Stomach (tissue), 9 donors: ENCODE results near the gene CCL18. TPM values are rescaled to one million over a fixed set of nuclear protein-coding genes. Genes with fewer than 3 reads are reported as not detected.

Experiments used
- DNase-seq, 2 donors: peaks; one replicate each; pipeline versions ENCODE4 v3.0.0 to v3.0.0-alpha.2; 2013 to 2019
- H3K27ac ChIP-seq, 5 donors: fragments of 200-600 bp in 4 of 5; sonication (generic) in 4 of 5; one replicate each; pipeline ENCODE4 v1.5.1; 2013 to 2019; ENCODE audit warnings: mild to moderate bottlenecking in 1 of 5, moderate library complexity in 1 of 5
- H3K27me3 ChIP-seq, 3 donors: fragments of 200-600 bp; sonication (generic); one replicate each; pipeline ENCODE4 v1.5.1; 2017 to 2019; ENCODE audit warnings: mixed run types in 1 of 3
- H3K36me3 ChIP-seq, 4 donors: fragments of 200-600 bp; sonication (generic); 1 replicate in 3 of 4; 2 replicates in 1 of 4; pipeline ENCODE4 v1.5.1; 2016 to 2019
- H3K4me1 ChIP-seq, 4 donors: fragments of 200-600 bp; sonication (generic); one replicate each; pipeline ENCODE4 v1.5.1; 2016 to 2019
- H3K4me3 ChIP-seq, 4 donors: fragments of 200-600 bp; sonication (generic) in 3 of 4; one replicate each; pipeline ENCODE4 v1.5.1; 2016 to 2019; ENCODE audit warnings: mild to moderate bottlenecking in 1 of 4
- H3K9me3 ChIP-seq, 4 donors: fragments of 200-600 bp; sonication (generic); one replicate each; pipeline ENCODE4 v1.5.1; 2016 to 2019
- CTCF ChIP-seq, 7 experiments: fragments of 450-650 bp in 4 of 7; fragments of 200-600 bp in 3 of 7; sonication (generic) in 3 of 7; IDR thresholded peaks; one replicate each; pipeline ENCODE4 v1.5.1; 2016 to 2019; ENCODE audit warnings: antibody characterized with exemption in 7 of 7, control low read depth in 2 of 7, mild to moderate bottlenecking in 1 of 7
- EP300 ChIP-seq: sonication (generic); formaldehyde crosslinking; IDR thresholded peaks from one replicate; pipeline ENCODE4 v1.6.1; 2017; ENCODE audit warnings: antibody characterized with exemption
- POLR2A ChIP-seq, 4 donors: fragments of 450-650 bp; IDR thresholded peaks; one replicate each; pipeline ENCODE4 v1.6.1; 2016; ENCODE audit warnings: antibody characterized with exemption in 4 of 4, control low read depth in 2 of 4, mild to moderate bottlenecking in 1 of 4, moderate library complexity in 1 of 4
- POLR2AphosphoS5 ChIP-seq, 3 donors: sonication (generic); formaldehyde crosslinking; IDR thresholded peaks; one replicate each; pipeline ENCODE4 v1.6.1; 2016; ENCODE audit warnings: antibody characterized with exemption in 3 of 3
- WGBS, 5 donors: extraction: QIAGEN DNeasy Blood & Tissue Kit in 3 of 5; methylation state at CpG; one replicate each; pipeline versions ENCODE4 v1.1.5 to v1.1.7; 2013 to 2018; 5-methylcytosine and 5-hydroxymethylcytosine counted together
- intact Hi-C: fragments of 100-400 bp; cut with DNase I; formaldehyde crosslinking; loops from one replicate; pipeline ENCODE4 v1.15.1; 2023; ENCODE audit warnings: low total_unique reads
- polyA plus RNA-seq, 3 donors: library from polyadenylated mRNA; stranded (reverse); fragments of 200-250 nt; gene quantifications; one replicate each; pipeline ENCODE4 v1.2.3, GENCODE V29; 2013
- total RNA-seq, 5 donors: library from RNA; depleted of rRNA; stranded (reverse); fragments of >200 nt; gene quantifications; one replicate each; pipeline versions ENCODE4 v1.1.0 to v1.2.3, GENCODE V29; 2014 to 2016
- donor health status: healthy with polysubstance abuse.
- donor health status: Bipolar disorder and iron deficiency.
- donor health status: healthy.

CCL18 gene
- total and polyA plus RNA-seq, 8 donors, result 0.87 to 12.2 (median 2.5) TPM; not detected in 4

DNA sequence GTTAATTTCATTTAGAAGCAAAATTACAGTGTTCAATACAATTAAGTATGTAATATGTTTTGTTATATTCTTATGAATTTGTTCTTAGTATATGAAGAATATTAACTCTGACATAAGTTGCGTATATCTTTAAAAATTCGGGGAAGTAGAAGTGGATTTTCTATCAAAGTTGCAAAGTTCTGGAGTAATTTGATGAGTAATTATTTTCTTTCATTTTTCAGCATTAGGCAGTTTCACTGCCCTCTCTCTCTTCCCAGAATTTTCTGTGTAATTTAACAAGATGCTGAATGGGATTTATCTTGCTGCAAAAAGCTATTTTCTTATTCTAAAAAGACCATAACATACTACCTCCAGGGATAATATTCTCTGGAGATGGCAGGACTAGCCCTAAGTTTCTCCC, 8.9 kb upstream of the CCL18 start:
- 85 to 95% (median 91%) methylated on average over 2 of the region's 2 CpGs for WGBS, 5 donors
- intact Hi-C loops, result no loop called here
- Histone ChIP-seq H3K36me3 (no peaks in the 10 kb centered on the region), H3K4me1 (no peaks in the 10 kb centered on the region), H3K27me3 (no peaks in the 10 kb centered on the region), H3K27ac (no peak overlapping the region), H3K4me3 (no peak overlapping the region), H3K9me3 (peaks cover 0 to 22% (median 7%) of the 10 kb centered on the region in 4 donors)
- no peak for TF ChIP-seq POLR2A (IDR thresholded peaks at IDR 0.05)
- TF ChIP-seq POLR2AphosphoS5 (IDR thresholded peaks at IDR 0.05), result no peak
- TF ChIP-seq EP300, result no peak
- TF ChIP-seq CTCF (IDR thresholded peaks at IDR 0.05), result no peak
- DNase-seq, result no peak

DNA sequence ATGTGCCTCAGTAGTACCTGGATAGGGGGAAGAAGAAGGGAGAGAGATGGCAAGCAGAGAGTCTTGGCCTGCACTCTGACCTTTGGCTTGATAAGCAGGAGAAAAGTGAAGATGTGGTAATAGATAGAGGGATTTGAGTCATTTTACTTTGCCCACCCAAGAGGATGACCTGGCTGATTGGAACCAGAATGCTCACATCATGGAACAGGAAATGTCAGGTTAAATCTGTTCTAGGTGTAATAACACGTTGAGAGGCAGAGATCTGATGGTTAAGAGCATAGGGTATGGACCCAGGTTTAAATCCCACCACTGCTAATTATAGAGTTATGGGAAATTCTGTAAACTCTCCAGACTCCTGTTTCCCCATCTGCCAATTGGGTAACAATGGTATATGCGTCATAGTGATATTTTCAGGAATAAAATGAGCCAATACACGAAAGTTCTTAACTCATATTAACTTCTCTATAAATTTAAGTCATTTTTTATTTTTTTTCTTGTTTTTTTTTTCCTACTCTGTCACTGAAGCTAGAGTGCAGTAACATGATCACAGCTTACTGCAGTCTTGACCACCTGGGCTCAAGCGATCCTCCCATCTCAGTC, 8.1 kb upstream of the CCL18 start:
- no peak for DNase-seq
- H3K36me3 ChIP-seq, result no peaks in the 10 kb centered on the region
- H3K27me3 ChIP-seq, result no peaks in the 10 kb centered on the region
- TF ChIP-seq POLR2AphosphoS5 (IDR thresholded peaks at IDR 0.05) (no peak), POLR2A (IDR thresholded peaks at IDR 0.05) (no peak), CTCF (IDR thresholded peaks at IDR 0.05) (no peak), EP300 (no peak)
- H3K4me3 ChIP-seq, result no peak overlapping the region
- peaks cover 0 to 14% (median 4%) of the 10 kb centered on the region in 4 donors for H3K9me3 ChIP-seq
- WGBS, 5 donors, result 81 to 89% (median 82%) methylated on average over 4 of the region's 4 CpGs
- H3K27ac ChIP-seq, result no peak overlapping the region
- intact Hi-C loops, result no loop called here
- H3K4me1 ChIP-seq, result no peaks in the 10 kb centered on the region

DNA sequence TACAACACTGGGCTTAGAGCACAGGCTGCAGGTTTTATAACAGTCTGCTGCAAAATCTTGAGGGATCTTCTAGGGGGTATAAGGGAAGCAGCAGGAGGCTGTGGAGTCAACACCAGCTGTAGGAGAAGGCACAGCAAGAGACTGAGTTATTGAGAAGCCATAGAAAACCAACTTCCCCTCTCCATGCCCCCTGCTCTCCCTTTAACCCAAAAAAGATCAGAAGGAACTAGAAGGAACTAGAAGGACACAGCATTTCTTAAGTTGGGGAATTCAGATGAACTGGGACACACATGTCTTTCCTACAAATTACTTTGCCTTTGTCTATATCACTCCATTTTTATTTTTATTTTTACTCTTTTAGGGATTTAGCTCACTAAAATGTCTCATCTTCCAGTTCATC, 6.2 kb upstream of the CCL18 start:
- intact Hi-C loops, result no loop called here
- Histone ChIP-seq H3K9me3 (no peaks in the 10 kb centered on the region), H3K36me3 (no peaks in the 10 kb centered on the region), H3K27ac (no peak overlapping the region), H3K27me3 (no peaks in the 10 kb centered on the region), H3K4me3 (no peak overlapping the region), H3K4me1 (no peaks in the 10 kb centered on the region)
- no peak for TF ChIP-seq POLR2A (IDR thresholded peaks at IDR 0.05)
- no peak for TF ChIP-seq POLR2AphosphoS5 (IDR thresholded peaks at IDR 0.05)
- no peak for TF ChIP-seq EP300
- no peak for TF ChIP-seq CTCF (IDR thresholded peaks at IDR 0.05)
- DNase-seq, result no peak

DNA sequence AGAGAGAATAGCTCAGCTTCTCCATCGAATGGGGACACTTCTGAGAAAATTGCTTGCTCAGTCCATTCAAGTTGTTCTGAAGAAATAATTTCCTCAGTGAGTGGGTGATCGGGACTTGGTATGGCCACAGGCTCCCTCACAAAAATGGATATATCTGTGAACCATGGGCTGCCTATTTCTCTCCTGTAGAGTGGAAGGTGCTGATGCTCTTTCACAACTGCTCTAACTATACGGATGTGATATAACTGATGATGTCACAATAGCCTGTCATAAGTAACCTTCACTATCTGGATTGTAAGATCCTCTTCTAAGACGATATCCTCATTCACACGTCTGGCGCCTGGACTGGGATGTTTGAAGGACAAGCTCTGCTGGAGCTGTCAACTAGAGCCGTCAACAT, 4.7 kb upstream of the CCL18 start:
- Histone ChIP-seq H3K4me1 (no peaks in the 10 kb centered on the region), H3K27ac (no peak overlapping the region), H3K36me3 (no peaks in the 10 kb centered on the region), H3K9me3 (no peaks in the 10 kb centered on the region), H3K4me3 (no peak overlapping the region), H3K27me3 (no peaks in the 10 kb centered on the region)
- TF ChIP-seq EP300 (no peak), POLR2A (IDR thresholded peaks at IDR 0.05) (no peak), CTCF (IDR thresholded peaks at IDR 0.05) (no peak), POLR2AphosphoS5 (IDR thresholded peaks at IDR 0.05) (no peak)
- intact Hi-C loops, result no loop called here
- 81 to 91% (median 85%) methylated on average over 7 of the region's 7 CpGs for WGBS, 5 donors
- no peak for DNase-seq
